PC-9 (cell line): Measurements from ENCODE around the gene TBC1D8. TPM values are rescaled to one million over a fixed set of nuclear protein-coding genes. Genes with fewer than 3 reads are reported as not detected.

ENCODE experiments used
- BruUV-seq: library from RNA; stranded (reverse); fragments of 400-500 nt; replicated peaks from 2 replicates; lab custom pipeline; 2021; lab: Mats Ljungman, UMichigan
- CTCF ChIA-PET: fragments of 300-600 bp; sonication (Branson Sonifier 250); formaldehyde crosslinking; loops from one replicate; lab custom pipeline; 2022; ENCODE audit warnings: antibody characterized with exemption; lab: Charles Lee
- POLR2A ChIA-PET: fragments of 300-600 bp; sonication (Branson Sonifier 250); formaldehyde crosslinking; loops from one replicate; lab custom pipeline; 2022; ENCODE audit warnings: antibody characterized with exemption; ENCODE audit not compliant: unreplicated experiment; lab: Charles Lee
- DNase-seq, 2 experiments: peaks; one replicate each; pipeline versions ENCODE4 v3.0.0 to v3.0.0-alpha.2; 2015 to 2022; ENCODE audit warnings: mixed read lengths in 1 of 2
- H2AFZ ChIP-seq: fragments of 200-600 bp; sonication (generic); 2 replicates; pipeline ENCODE4 v1.8.1; 2017; ENCODE audit warnings: antibody characterized with exemption
- H3F3A ChIP-seq: fragments of 200-600 bp; sonication (generic); 2 replicates; pipeline ENCODE4 v1.8.1; 2017; ENCODE audit warnings: antibody characterized with exemption, mild to moderate bottlenecking, low read depth; ENCODE audit not compliant: insufficient read depth
- H3K27ac ChIP-seq: fragments of 200-600 bp; sonication (generic); 2 replicates; pipeline ENCODE4 v1.6.1; 2016; ENCODE audit warnings: mixed run types
- H3K27me3 ChIP-seq: fragments of 200-600 bp; sonication (generic); 2 replicates; pipeline ENCODE4 v1.6.1; 2016; ENCODE audit warnings: low read depth, mixed run types; ENCODE audit not compliant: insufficient read depth
- H3K36me3 ChIP-seq: fragments of 200-600 bp; sonication (generic); 2 replicates; pipeline ENCODE4 v1.6.1; 2016; ENCODE audit warnings: low read depth, mixed run types
- H3K4me1 ChIP-seq: fragments of 200-600 bp; sonication (generic); replicated peaks from 2 replicates; pipeline ENCODE4 v1.6.1; 2016; ENCODE audit warnings: mixed run types; ENCODE audit not compliant: insufficient read depth
- H3K4me2 ChIP-seq: fragments of 200-600 bp; sonication (generic); 2 replicates; pipeline ENCODE4 v1.6.1; 2017; ENCODE audit warnings: mixed run types
- H3K4me3 ChIP-seq: fragments of 200-600 bp; sonication (generic); 2 replicates; pipeline ENCODE4 v1.6.1; 2016; ENCODE audit warnings: mixed run types
- H3K79me2 ChIP-seq: fragments of 200-600 bp; sonication (generic); 2 replicates; pipeline ENCODE4 v1.6.1; 2017; ENCODE audit warnings: low read depth, mixed run types
- H3K9me2 ChIP-seq: fragments of 200-600 bp; sonication (generic); 2 replicates; pipeline ENCODE4 v1.8.1; 2017; ENCODE audit warnings: mild to moderate bottlenecking; ENCODE audit not compliant: insufficient read depth
- H3K9me3 ChIP-seq: fragments of 200-600 bp; sonication (generic); 2 replicates; pipeline ENCODE4 v1.8.1; 2016; ENCODE audit warnings: low read depth; ENCODE audit not compliant: insufficient read depth
- H4K20me1 ChIP-seq: fragments of 200-600 bp; sonication (generic); 2 replicates; pipeline ENCODE4 v1.8.1; 2017; ENCODE audit not compliant: insufficient read depth
- CTCF ChIP-seq: fragments of 200-600 bp; sonication (generic); conservative IDR thresholded peaks from 2 replicates; pipeline ENCODE4 v1.6.1; 2017; ENCODE audit warnings: mixed run types, antibody characterized with exemption, mild to moderate bottlenecking, moderate library complexity
- EZH2 ChIP-seq: fragments of 200-600 bp; sonication (generic); IDR thresholded peaks from 2 replicates; pipeline ENCODE4 v1.8.0; 2017; ENCODE audit warnings: antibody characterized with exemption, low read depth
- intact Hi-C: fragments of 100-400 bp; cut with micrococcal nuclease; formaldehyde crosslinking; loops from one replicate; pipeline ENCODE4 v1.10.0; 2022; ENCODE audit not compliant: unreplicated experiment
- total RNA-seq: library from RNA; stranded (reverse); gene quantifications from 2 replicates; pipeline ENCODE4 v1.2.3, GENCODE V29; 2021

The TBC1D8 gene
- total RNA-seq, 1 experiment from 2014 or later: 25.2 TPM

GRCh38 chr2:100978582-100979191 lies 172.5 kb downstream of the TBC1D8 start:
- Histone ChIP-seq H3K36me3 (peaks cover 38% of the 10 kb centered on the region), H3F3A (peaks cover 25% of the 10 kb centered on the region; the same call in 1 of the 2 replicates), H3K4me3 (no peak overlapping the region), H3K9me3 (no peaks in the 10 kb centered on the region), H3K27me3 (no peaks in the 10 kb centered on the region), H3K79me2 (no peaks in the 10 kb centered on the region), H4K20me1 (no peaks in the 10 kb centered on the region), H3K9me2 (no peaks in the 10 kb centered on the region), H3K4me2 (no peak overlapping the region), H2AFZ (no peak overlapping the region), H3K4me1 (no peaks in the 10 kb centered on the region), H3K27ac (no peak overlapping the region)
- TF ChIP-seq CTCF: no peak
- TF ChIP-seq EZH2: no peak
- ChIA-PET POLR2A (interaction anchor here (0.6 kb wide), 1 partner anchor 85 kb away, joined by 3 read pairs; no protein-coding TSS in a partner anchor), CTCF (no interaction called here)
- DNase-seq: no peak
- intact Hi-C loops: no loop called here
- no TSS peak for BruUV-seq

- no TSS peak for BruUV-seq
- TF ChIP-seq CTCF (no peak), EZH2 (no peak)
- Histone ChIP-seq H3K79me2 (no peaks in the 10 kb centered on the region), H3F3A (peaks cover 21% of the 10 kb centered on the region; the same call in 1 of the 2 replicates), H3K4me3 (no peak overlapping the region), H3K9me3 (no peaks in the 10 kb centered on the region), H3K27me3 (no peaks in the 10 kb centered on the region), H3K4me1 (no peaks in the 10 kb centered on the region), H3K9me2 (no peaks in the 10 kb centered on the region), H3K4me2 (no peak overlapping the region), H3K27ac (no peak overlapping the region), H4K20me1 (no peaks in the 10 kb centered on the region), H2AFZ (no peak overlapping the region), H3K36me3 (peaks cover 41% of the 10 kb centered on the region)
- CTCF ChIA-PET: no interaction called here
- intact Hi-C loops: no loop called here
- no peak for DNase-seq
- POLR2A ChIA-PET: interaction anchor here (0.6 kb wide), 1 partner anchor 71 kb away, joined by 5 read pairs; no protein-coding TSS in a partner anchor
Measured at GRCh38 chr2:100977511-100977910, 173.7 kb downstream of the TBC1D8 start.

- no TSS peak for BruUV-seq
- Histone ChIP-seq H2AFZ (no peak overlapping the region), H3F3A (peaks cover 21% of the 10 kb centered on the region; the same call in 1 of the 2 replicates), H3K36me3 (peaks cover 47% of the 10 kb centered on the region), H3K79me2 (no peaks in the 10 kb centered on the region), H3K27me3 (no peaks in the 10 kb centered on the region), H3K27ac (no peak overlapping the region), H3K9me2 (no peaks in the 10 kb centered on the region), H3K4me1 (no peaks in the 10 kb centered on the region), H3K4me2 (no peak overlapping the region), H3K9me3 (no peaks in the 10 kb centered on the region), H3K4me3 (no peak overlapping the region), H4K20me1 (no peaks in the 10 kb centered on the region)
- CTCF ChIA-PET: no interaction called here
- POLR2A ChIA-PET: interaction anchor here (0.6 kb wide), 1 partner anchor 70 kb away, joined by 5 read pairs; no protein-coding TSS in a partner anchor
- TF ChIP-seq CTCF (no peak), EZH2 (no peak)
- DNase-seq: no peak
- intact Hi-C loops: no loop called here
Measured at GRCh38 chr2:100976645-100977391, 174.4 kb downstream of the TBC1D8 start.
